Activated CD4-positive, alpha-beta T cell treated with anti-CD3 and anti-CD28 coated beads for 36 hours (primary cell): Measurements from ENCODE around the gene SLC23A3. TPM values are rescaled to one million over a fixed set of nuclear protein-coding genes. Genes with fewer than 3 reads are reported as not detected.
A peak's percentile ranks its signal among the peaks of the same experiment; 100 is the strongest.

ENCODE experiments used
- ATAC-seq: fragments of 200-7000 bp; cut with Tn5 transposase; one replicate; pipeline ENCODE4 v1.10.0; 2021; ENCODE audit warnings: mild to moderate bottlenecking, moderate library complexity
- CTCF ChIA-PET: fragments of 350-600 bp; sonication (Branson Sonifier 250); formaldehyde crosslinking; loops from one replicate; lab custom pipeline; 2021; ENCODE audit warnings: antibody characterized with exemption; lab: Charles Lee
- POLR2A ChIA-PET: fragments of 350-600 bp; sonication (Branson Sonifier 250); formaldehyde crosslinking; loops from one replicate; lab custom pipeline; 2021; ENCODE audit warnings: antibody characterized with exemption, inconsistent platforms; lab: Charles Lee
- DNase-seq: peaks from one replicate; pipeline ENCODE4 v3.0.0-alpha.2; 2020
- H3K27ac Mint-ChIP-seq: one replicate; pipeline ENCODE4 v1.8.0; 2021; ENCODE audit warnings: mixed read lengths
- H3K27me3 Mint-ChIP-seq: one replicate; pipeline ENCODE4 v1.8.0; 2021; ENCODE audit warnings: mixed read lengths
- H3K36me3 Mint-ChIP-seq: one replicate; pipeline ENCODE4 v1.8.0; 2021; ENCODE audit warnings: low read depth, mixed read lengths
- H3K4me1 Mint-ChIP-seq: one replicate; pipeline ENCODE4 v1.8.0; 2021; ENCODE audit warnings: mixed read lengths
- H3K4me3 Mint-ChIP-seq: one replicate; pipeline ENCODE4 v1.8.0; 2021; ENCODE audit warnings: mild to moderate bottlenecking, moderate library complexity, mixed read lengths
- H3K9me3 Mint-ChIP-seq: one replicate; pipeline ENCODE4 v1.8.0; 2021; ENCODE audit warnings: low read depth, mixed read lengths
- intact Hi-C, 2 experiments: fragments of 100-400 bp; cut with DNase I in 1 of 2; cut with micrococcal nuclease in 1 of 2; formaldehyde crosslinking; loops; one replicate each; pipeline versions ENCODE4 v1.14.2 to v1.15.1; 2022 to 2024; cut with DNase I, micrococcal nuclease
- total RNA-seq, 2 experiments: library from RNA; stranded (reverse); gene quantifications; one replicate each; pipeline ENCODE4 v1.2.3, GENCODE V29; 2021

The SLC23A3 gene
- total RNA-seq, 2 experiments from 2014 or later = 1.2 to 1.9 TPM

DNA sequence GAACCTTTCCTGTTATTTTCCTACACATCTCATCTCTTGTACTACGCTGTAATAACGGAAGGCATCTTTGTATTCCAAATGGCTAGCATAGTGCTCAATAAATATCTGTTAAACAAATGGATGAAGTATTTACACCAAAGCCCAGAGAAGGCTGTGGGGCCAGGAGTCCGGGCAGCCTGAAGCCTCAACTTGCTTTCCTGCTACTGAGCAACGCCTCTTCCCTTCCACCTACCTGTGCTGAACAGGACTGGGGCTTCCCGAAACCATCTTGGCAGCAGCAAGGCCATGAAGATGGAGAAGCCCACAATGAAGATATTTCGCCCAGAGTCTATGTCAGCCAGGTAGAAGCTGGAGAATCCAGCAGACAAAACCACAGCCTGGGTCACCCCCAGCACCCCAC lies 6.7 kb downstream of the SLC23A3 start:
- H3K9me3 Mint-ChIP-seq = no peaks in the 10 kb centered on the region
- peaks cover 5% of the 10 kb centered on the region for H3K36me3 Mint-ChIP-seq
- no peak overlapping the region for H3K4me3 Mint-ChIP-seq
- H3K4me1 Mint-ChIP-seq = peaks cover 13% of the 10 kb centered on the region
- H3K27me3 Mint-ChIP-seq = no peaks in the 10 kb centered on the region
- POLR2A ChIA-PET = no interaction called here
- intact Hi-C loops = loop anchor here (5.0 kb wide), 2 partner anchors 189 to 379 kb away; partner anchors contain the start of genes CHPF (in 1 of the 2) and TMEM198 (in 1 of the 2)
- DNase-seq (no peak), ATAC-seq (no peak)
- CTCF ChIA-PET = interaction anchor here (0.7 to 1.3 kb wide), 6 partner anchors 9 to 711 kb away, joined by 3 to 4 read pairs (median 4); partner anchors contain the start of gene CNPPD1
- H3K27ac Mint-ChIP-seq = no peak overlapping the region

DNA sequence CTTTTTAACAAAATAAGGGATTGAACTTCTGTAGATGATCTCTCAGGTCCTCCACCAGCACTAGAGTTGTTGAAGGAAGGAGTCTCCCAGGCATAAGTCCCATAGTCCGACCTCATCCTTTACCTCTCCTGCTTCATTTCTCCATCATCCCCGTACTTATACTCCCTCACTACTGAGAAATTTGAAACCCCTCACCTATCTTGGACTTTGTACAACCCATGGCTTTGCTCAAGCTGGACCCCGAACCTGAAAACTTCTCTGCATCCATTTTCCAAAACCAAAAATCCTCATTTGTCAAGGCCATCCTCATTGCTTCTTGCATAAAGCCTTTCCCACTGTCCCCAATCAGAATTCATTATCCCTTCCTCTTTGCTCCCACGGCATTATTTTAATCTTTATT lies 8.7 kb downstream of the SLC23A3 start:
- no peaks in the 10 kb centered on the region for H3K27me3 Mint-ChIP-seq
- peaks cover 13% of the 10 kb centered on the region for H3K4me1 Mint-ChIP-seq
- ATAC-seq (no peak), DNase-seq (no peak)
- peak overlapping the region; percentile 81 for H3K4me3 Mint-ChIP-seq
- POLR2A ChIA-PET = no interaction called here
- CTCF ChIA-PET = interaction anchor here (1.1 to 3.0 kb wide), 2 partner anchors 11 to 32 kb away, joined by 3 to 12 read pairs; no protein-coding TSS in a partner anchor
- intact Hi-C loops = loop anchor here (2.0 to 5.0 kb wide), 4 partner anchors 58 to 381 kb away; partner anchors contain the start of genes ABCB6 (in 1 of the 2), CHPF (in 1 of the 2) and TMEM198 (in 1 of the 2)
- H3K36me3 Mint-ChIP-seq = peaks cover 9% of the 10 kb centered on the region
- H3K9me3 Mint-ChIP-seq = no peaks in the 10 kb centered on the region
- peak overlapping the region; percentile 88 for H3K27ac Mint-ChIP-seq

DNA sequence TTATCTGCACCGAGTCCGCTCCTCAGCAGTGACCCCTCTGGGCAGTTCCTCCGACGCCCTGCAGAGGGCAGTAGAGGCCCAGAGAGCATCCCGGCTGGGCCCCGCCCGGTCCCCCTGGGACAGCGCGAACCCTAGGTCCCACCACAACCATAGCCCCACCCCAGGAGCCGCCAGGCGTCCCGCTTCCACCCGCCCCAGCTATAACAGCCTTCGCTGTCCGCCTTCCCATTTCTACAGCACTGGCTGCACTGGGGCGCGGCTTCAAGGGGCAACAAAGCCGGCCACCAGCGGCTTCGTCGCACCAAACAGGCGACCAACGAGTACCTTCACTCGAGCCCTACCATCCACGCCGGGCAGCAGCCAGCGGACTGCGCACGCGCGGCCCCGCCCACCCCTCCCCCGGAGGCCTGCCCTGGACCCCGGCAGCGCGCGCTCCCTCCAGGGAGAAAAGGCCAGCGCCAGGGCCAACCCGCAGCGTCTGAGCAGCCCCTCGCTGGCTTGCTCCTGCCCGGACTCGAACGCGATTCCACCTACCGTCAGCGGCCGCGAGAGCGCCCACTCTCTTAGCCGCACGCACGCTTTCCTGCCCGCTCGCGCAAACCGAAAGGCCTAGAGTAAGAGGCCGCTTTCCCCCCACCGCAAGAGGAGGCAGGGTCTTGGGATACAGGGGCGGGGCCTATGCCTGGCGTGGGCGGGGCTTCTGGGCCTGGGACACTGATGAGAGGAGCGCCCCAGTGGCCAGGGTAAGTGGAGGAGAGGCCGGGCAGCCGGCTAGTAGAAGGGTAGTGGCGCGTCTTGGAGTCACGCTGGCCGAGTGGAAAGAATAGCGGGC lies 9.4 kb downstream of the SLC23A3 start, which contains the start of gene NHEJ1:
NHEJ1 (minus strand) TSS at position 630 of the 832 bp plus-strand sequence. CDS start 2,453 bp downstream, outside the sequence.
- ATAC-seq = peak; percentile 89
- Mint-ChIP-seq H3K36me3 (peaks cover 9% of the 10 kb centered on the region), H3K4me1 (peaks cover 13% of the 10 kb centered on the region)

DNA sequence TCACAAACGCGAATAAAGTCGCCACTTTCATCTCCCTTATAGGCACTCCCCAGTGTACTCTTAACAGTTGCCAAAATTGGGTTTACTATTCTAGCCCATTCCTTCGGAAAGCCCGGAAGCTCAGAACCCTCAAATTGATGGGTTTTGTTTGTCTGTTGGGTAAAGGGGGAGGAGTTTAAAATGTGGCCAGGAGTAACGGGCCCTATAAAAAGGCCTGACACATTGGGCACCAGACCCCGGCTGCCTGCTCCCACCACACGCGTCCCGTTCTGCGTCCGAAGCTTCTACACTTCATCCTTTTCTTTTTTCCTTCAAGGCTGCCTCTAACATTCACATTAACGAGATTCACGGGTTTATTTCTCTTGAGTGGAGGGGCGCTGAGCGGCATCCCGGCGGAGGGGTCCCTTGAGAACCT lies 10.1 kb downstream of the SLC23A3 start:
- Mint-ChIP-seq H3K27me3 (no peaks in the 10 kb centered on the region), H3K4me3 (peak overlapping the region; percentile 81), H3K9me3 (no peaks in the 10 kb centered on the region), H3K4me1 (peaks cover 13% of the 10 kb centered on the region), H3K27ac (peak overlapping the region; percentile 88), H3K36me3 (peaks cover 9% of the 10 kb centered on the region)
- POLR2A ChIA-PET = no interaction called here
- no peak for ATAC-seq
- CTCF ChIA-PET = interaction anchor here (0.6 to 10.4 kb wide), 40 partner anchors 9 to 323 kb away, joined by 3 to 125 read pairs (median 4); partner anchors contain the start of genes ABCB6, CNPPD1, DNAJB2 and IHH
- intact Hi-C loops = loop anchor here (1.0 to 5.0 kb wide), 20 partner anchors 17 to 449 kb away; partner anchors contain the start of genes ABCB6 (in 2 of the 2), ANKZF1 (in 2 of the 2), ATG9A (in 2 of the 2) and TUBA4A (in 2 of the 2)
- DNase-seq = no peak

More for the DNA sequence above, 9.4 kb downstream of the SLC23A3 start, which contains the start of gene NHEJ1:
- ChIA-PET CTCF (interaction anchor here (0.6 to 10.4 kb wide), 29 partner anchors 10 to 232 kb away, joined by 3 to 125 read pairs (median 4); partner anchors contain the start of genes ABCB6, CNPPD1, DNAJB2 and IHH), POLR2A (interaction anchor here (0.6 kb wide), 1 partner anchor 10 kb away, joined by 11 read pairs; the partner anchor contains the start of gene SLC23A3)
- Mint-ChIP-seq H3K27ac (peak within 1 kb of the TSS; percentile 88), H3K4me3 (peak within 1 kb of the TSS; percentile 81), H3K27me3 (no peaks in the 10 kb centered on the region), H3K9me3 (no peaks in the 10 kb centered on the region)
- peak; percentile 97 for DNase-seq
- intact Hi-C loops = loop anchor here (1.0 to 5.0 kb wide), 19 partner anchors 16 to 450 kb away; partner anchors contain the start of genes ABCB6 (in 2 of the 2), ANKZF1 (in 2 of the 2), ATG9A (in 2 of the 2) and TUBA4A (in 2 of the 2)

DNA sequence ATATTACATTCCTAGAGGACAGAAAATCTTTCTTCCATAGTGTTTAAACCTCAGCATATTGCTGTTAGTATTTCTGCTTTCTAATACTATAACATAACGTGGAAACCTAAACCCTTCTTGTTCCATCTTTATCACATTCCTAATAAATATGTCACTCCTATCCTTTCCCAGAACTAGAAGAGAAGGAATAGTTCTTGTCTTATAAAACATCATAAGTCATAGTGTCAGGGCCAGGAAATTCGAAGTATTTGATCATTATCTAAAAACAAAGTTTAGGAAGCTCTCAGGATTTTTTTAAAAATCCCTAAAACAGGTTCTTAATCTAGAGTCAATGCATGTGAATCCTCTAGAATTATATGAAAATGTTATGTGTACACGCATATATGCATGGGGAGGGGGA lies 11.2 kb downstream of the SLC23A3 start:
- intact Hi-C loops = loop anchor here in 1 of 2 experiments (5.0 kb wide), 1 partner anchor 306 kb away; no protein-coding TSS in a partner anchor
- POLR2A ChIA-PET = interaction anchor here (1.2 kb wide), 1 partner anchor 49 kb away, joined by 6 read pairs; no protein-coding TSS in a partner anchor
- H3K27ac Mint-ChIP-seq = no peak overlapping the region
- H3K4me3 Mint-ChIP-seq = no peak overlapping the region
- H3K4me1 Mint-ChIP-seq = peaks cover 13% of the 10 kb centered on the region
- no peaks in the 10 kb centered on the region for H3K27me3 Mint-ChIP-seq
- no peaks in the 10 kb centered on the region for H3K9me3 Mint-ChIP-seq
- DNase-seq = no peak
- no peak for ATAC-seq
- CTCF ChIA-PET = interaction anchor here (0.7 to 10.4 kb wide), 29 partner anchors 8 to 275 kb away, joined by 3 to 125 read pairs (median 5); partner anchors contain the start of genes ABCB6, CNPPD1, IHH and SLC23A3
- H3K36me3 Mint-ChIP-seq = peaks cover 9% of the 10 kb centered on the region

DNA sequence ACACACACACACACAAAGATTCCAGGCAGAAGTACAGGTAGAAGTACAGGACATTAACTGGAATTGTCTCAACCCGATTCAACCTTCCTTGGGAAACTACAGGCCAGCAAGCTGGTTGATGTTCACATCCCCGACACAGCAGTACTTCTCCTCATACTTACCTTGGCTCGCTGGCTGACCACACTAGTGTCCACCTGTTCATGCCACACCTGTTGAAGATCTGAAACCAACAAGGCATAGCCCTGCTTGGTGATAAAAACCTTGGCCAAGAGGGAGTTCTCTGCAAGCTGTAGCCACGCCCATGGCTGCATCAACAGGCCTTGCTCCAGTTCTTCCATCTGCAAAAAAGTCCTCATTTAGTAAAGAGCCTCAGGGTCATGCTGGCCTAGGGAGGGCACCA lies 11.8 kb downstream of the SLC23A3 start:
- Mint-ChIP-seq H3K4me3 (no peak overlapping the region), H3K36me3 (peaks cover 14% of the 10 kb centered on the region), H3K27me3 (no peaks in the 10 kb centered on the region), H3K9me3 (no peaks in the 10 kb centered on the region), H3K4me1 (peaks cover 13% of the 10 kb centered on the region), H3K27ac (no peak overlapping the region)
- ATAC-seq (no peak), DNase-seq (no peak)
- ChIA-PET POLR2A (interaction anchor here (1.2 kb wide), 1 partner anchor 49 kb away, joined by 6 read pairs; no protein-coding TSS in a partner anchor), CTCF (interaction anchor here (1.0 to 10.4 kb wide), 14 partner anchors 12 to 178 kb away, joined by 3 to 125 read pairs (median 6); partner anchors contain the start of genes CNPPD1, IHH, SLC23A3 and TUBA4A)
- intact Hi-C loops = loop anchor here in 1 of 2 experiments (5.0 kb wide), 1 partner anchor 306 kb away; no protein-coding TSS in a partner anchor

DNA sequence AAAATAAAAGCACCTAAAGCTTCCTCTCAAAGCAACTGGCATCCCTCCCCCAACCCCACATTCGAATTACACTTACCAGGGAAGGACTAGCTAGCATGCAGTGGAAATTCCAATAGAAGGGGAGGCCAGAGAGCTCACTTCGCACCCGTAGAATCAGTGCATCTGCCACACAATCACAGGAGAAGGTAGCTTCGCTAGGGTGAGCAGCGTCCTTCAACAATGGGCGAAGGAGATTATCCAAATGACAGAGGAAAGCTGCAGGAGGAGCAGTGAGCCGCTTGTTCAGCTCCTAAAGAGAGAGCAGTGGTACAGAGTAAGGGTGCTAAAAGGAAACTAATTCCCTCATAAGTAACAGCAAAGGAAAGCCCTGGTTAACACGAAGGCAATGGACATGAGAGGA lies 12.4 kb downstream of the SLC23A3 start:
- Mint-ChIP-seq H3K27me3 (no peaks in the 10 kb centered on the region), H3K27ac (no peak overlapping the region), H3K4me3 (no peak overlapping the region), H3K9me3 (no peaks in the 10 kb centered on the region), H3K36me3 (peaks cover 13% of the 10 kb centered on the region), H3K4me1 (peaks cover 13% of the 10 kb centered on the region)
- CTCF ChIA-PET = interaction anchor here (0.8 to 10.4 kb wide), 18 partner anchors 9 to 177 kb away, joined by 3 to 125 read pairs (median 6); partner anchors contain the start of genes CNPPD1, GLB1L, IHH and SLC23A3
- DNase-seq = no peak
- intact Hi-C loops = loop anchor here in 1 of 2 experiments (5.0 kb wide), 1 partner anchor 305 kb away; no protein-coding TSS in a partner anchor
- POLR2A ChIA-PET = interaction anchor here (0.6 kb wide), 1 partner anchor 90 kb away, joined by 3 read pairs; no protein-coding TSS in a partner anchor
- ATAC-seq = no peak

DNA sequence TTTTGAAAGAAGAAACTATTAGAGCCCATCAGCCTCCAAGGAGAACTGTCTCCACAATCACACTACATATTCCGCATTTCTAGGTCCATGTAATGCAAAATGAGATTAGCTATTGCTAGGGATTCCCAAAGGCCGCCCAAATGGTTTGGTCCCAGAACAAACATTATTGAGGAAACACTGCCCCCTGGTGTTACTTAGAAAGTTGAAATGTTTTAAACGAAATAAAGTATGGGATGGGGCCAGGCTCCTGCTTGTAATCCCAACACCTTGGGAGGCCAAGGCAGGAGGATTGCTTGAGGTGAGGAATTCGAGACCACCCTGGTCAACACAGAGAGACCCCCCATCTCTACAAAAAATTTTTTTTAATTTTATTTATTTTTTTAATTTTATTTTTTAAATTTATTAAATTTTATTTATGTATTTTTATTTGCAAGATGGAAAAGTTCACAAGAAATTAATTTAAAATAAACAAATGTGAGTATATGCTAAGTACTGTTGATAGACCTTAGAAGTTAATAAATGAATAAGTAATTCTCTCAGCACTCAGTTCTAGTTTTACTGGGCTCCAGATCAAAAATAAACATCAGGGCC lies 14.7 kb downstream of the SLC23A3 start:
- no peak overlapping the region for H3K4me3 Mint-ChIP-seq
- no peaks in the 10 kb centered on the region for H3K27me3 Mint-ChIP-seq
- H3K4me1 Mint-ChIP-seq = peaks cover 6% of the 10 kb centered on the region
- DNase-seq (peak; percentile 47), ATAC-seq (peak; percentile 47)
- CTCF ChIA-PET = interaction anchor here (0.5 to 10.4 kb wide), 45 partner anchors 11 to 1613 kb away, joined by 3 to 125 read pairs (median 4); partner anchors contain the start of genes CFAP65, CNPPD1, DNAJB2 and IHH
- H3K36me3 Mint-ChIP-seq = peaks cover 20% of the 10 kb centered on the region
- no peaks in the 10 kb centered on the region for H3K9me3 Mint-ChIP-seq
- POLR2A ChIA-PET = no interaction called here
- no peak overlapping the region for H3K27ac Mint-ChIP-seq
- intact Hi-C loops = loop anchor here (1.0 to 5.0 kb wide), 4 partner anchors 97 to 303 kb away; no protein-coding TSS in a partner anchor

DNA sequence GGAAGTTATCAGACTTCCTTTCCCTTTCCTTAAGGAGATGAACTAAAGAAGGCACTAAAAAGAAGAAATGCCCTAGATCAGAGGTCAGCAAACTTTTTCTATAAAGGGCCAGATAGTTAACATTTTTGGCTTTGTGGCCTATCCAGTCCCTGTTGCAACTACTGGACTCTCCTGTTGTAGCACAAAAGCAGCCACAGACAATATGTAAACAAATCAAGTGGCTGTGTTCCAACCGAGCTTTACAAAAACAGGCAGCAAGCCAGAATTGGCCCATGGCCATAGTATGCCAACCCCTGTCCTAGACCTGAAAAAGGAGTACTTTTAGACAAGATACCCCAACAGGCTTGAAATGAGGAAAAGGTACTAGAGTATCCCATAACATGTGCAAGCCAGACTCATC lies 20.2 kb downstream of the SLC23A3 start:
- intact Hi-C loops = loop anchor here in 1 of 2 experiments (5.0 kb wide), 1 partner anchor 77 kb away; no protein-coding TSS in a partner anchor
- no peak for ATAC-seq
- ChIA-PET POLR2A (interaction anchor here (0.5 kb wide), 1 partner anchor 139 kb away, joined by 3 read pairs; no protein-coding TSS in a partner anchor), CTCF (interaction anchor here (0.6 to 10.4 kb wide), 6 partner anchors 10 to 170 kb away, joined by 3 to 125 read pairs (median 6); partner anchors contain the start of genes IHH and NHEJ1)
- DNase-seq = no peak
- H3K36me3 Mint-ChIP-seq = peaks cover 33% of the 10 kb centered on the region
- H3K9me3 Mint-ChIP-seq = no peaks in the 10 kb centered on the region
- no peak overlapping the region for H3K4me3 Mint-ChIP-seq
- no peaks in the 10 kb centered on the region for H3K27me3 Mint-ChIP-seq
- no peak overlapping the region for H3K27ac Mint-ChIP-seq
- peaks cover 1% of the 10 kb centered on the region for H3K4me1 Mint-ChIP-seq

DNA sequence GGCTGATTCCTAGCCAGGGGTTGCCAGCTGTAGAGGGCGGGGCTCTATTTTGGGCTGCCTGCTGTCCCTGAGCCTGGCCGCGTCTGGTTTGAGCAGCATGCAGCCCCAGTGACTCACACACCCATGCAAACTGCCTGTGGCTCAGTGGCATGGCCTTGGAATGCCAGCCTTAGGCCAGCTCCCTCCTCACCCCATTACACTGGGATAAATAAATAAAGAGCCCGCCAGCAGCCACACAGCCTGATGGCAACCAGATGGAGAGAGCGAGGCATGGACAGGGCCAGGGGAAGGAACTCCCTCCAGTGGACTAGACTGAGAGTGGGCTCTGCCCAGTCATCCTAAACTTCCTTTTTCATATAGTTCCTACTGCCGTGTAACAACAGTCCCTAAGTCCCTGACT lies 27.5 kb downstream of the SLC23A3 start:
- Mint-ChIP-seq H3K36me3 (peaks cover 29% of the 10 kb centered on the region), H3K27ac (no peak overlapping the region), H3K9me3 (no peaks in the 10 kb centered on the region), H3K27me3 (no peaks in the 10 kb centered on the region), H3K4me1 (no peaks in the 10 kb centered on the region), H3K4me3 (no peak overlapping the region)
- DNase-seq = no peak
- POLR2A ChIA-PET = no interaction called here
- CTCF ChIA-PET = interaction anchor here (0.7 to 4.0 kb wide), 7 partner anchors 10 to 136 kb away, joined by 3 to 19 read pairs (median 3); no protein-coding TSS in a partner anchor
- intact Hi-C loops = no loop called here
- no peak for ATAC-seq
